Fibroblast of pulmonary artery (primary cell): ENCODE data around the gene PML.

Experiments
- DNase-seq: peaks from one replicate; pipeline ENCODE4 v3.0.0-alpha.2; 2010; ENCODE audit warnings: low read depth
- H3K4me3 ChIP-seq: replicated peaks from 2 replicates; pipeline ENCODE4 v1.5.1; 2011; ENCODE audit warnings: low read depth, mild to moderate bottlenecking, control low read depth, low read length, moderate library complexity
- CTCF ChIP-seq: IDR thresholded peaks from 2 replicates; pipeline ENCODE4 v1.5.1; 2011; ENCODE audit warnings: mild to moderate bottlenecking, control low read depth, low read length, inconsistent platforms; ENCODE audit errors: missing control alignments

Gene PML

GRCh38 chr15:73979636-73980035, 14.9 kb upstream of the PML start:
- H3K4me3 ChIP-seq: no peak overlapping the region
- no peak for DNase-seq
- no peak for TF ChIP-seq CTCF

GRCh38 chr15:73981761-73982221, 12.7 kb upstream of the PML start:
- DNase-seq: no peak
- no peak overlapping the region for H3K4me3 ChIP-seq
- TF ChIP-seq CTCF: no peak

GRCh38 chr15:73982222-73982962, 12.1 kb upstream of the PML start:
- H3K4me3 ChIP-seq: no peak overlapping the region
- no peak for TF ChIP-seq CTCF
- DNase-seq: peak; percentile 89

- TF ChIP-seq CTCF: no peak
- no peak overlapping the region for H3K4me3 ChIP-seq
- DNase-seq: peak; percentile 79
Observed at GRCh38 chr15:73983211-73983727, 11.2 kb upstream of the PML start.

GRCh38 chr15:73983773-73984172, 10.7 kb upstream of the PML start:
- no peak for DNase-seq
- H3K4me3 ChIP-seq: no peak overlapping the region

GRCh38 chr15:73984208-73984979, 10.1 kb upstream of the PML start:
- H3K4me3 ChIP-seq: no peak overlapping the region
- no peak for TF ChIP-seq CTCF
- DNase-seq: no peak

More at GRCh38 chr15:73983773-73984172, 10.7 kb upstream of the PML start:
- no peak for TF ChIP-seq CTCF
